ENCODE data around the gene TMEM95.

Gene TMEM95

GRCh38 chr17:7380855-7381683 is 26.1 kb downstream of the TMEM95 start, which contains the start of gene TNK1:
TNK1 (plus strand) TSS chr17:7381089; CDS start chr17:7382927, 1,838 bp downstream.
- no peak for DNase-seq

- no peak for DNase-seq
Observed at GRCh38 chr17:7382901-7383300, 27.9 kb downstream of the TMEM95 start.

GRCh38 chr17:7383371-7383741 is 28.4 kb downstream of the TMEM95 start:
- DNase-seq: no peak

- DNase-seq: no peak
Observed at GRCh38 chr17:7383742-7384488, 29.0 kb downstream of the TMEM95 start.

GRCh38 chr17:7384489-7385081 is 29.6 kb downstream of the TMEM95 start:
- no peak for DNase-seq

- no peak for DNase-seq
Observed at GRCh38 chr17:7388856-7389255, 33.9 kb downstream of the TMEM95 start.

- DNase-seq: no peak
Observed at GRCh38 chr17:7389924-7390910, 35.3 kb downstream of the TMEM95 start.

- no peak for DNase-seq
Observed at GRCh38 chr17:7391307-7391706, 36.4 kb downstream of the TMEM95 start.

GRCh38 chr17:7392696-7393612 is 38.0 kb downstream of the TMEM95 start:
- no peak for DNase-seq

- DNase-seq: no peak
Observed at GRCh38 chr17:7393613-7394451, 38.9 kb downstream of the TMEM95 start.

- DNase-seq: peak; percentile 76
Observed at GRCh38 chr17:7394452-7395191, 39.7 kb downstream of the TMEM95 start, which contains the start of gene PLSCR3. PLSCR3 (minus strand) TSS chr17:7394525; CDS start chr17:7394110, 415 bp downstream.

- no peak for DNase-seq
Observed at GRCh38 chr17:7396147-7396546, 41.2 kb downstream of the TMEM95 start.

GRCh38 chr17:7398612-7399011 is 43.7 kb downstream of the TMEM95 start:
- DNase-seq: no peak

- DNase-seq: no peak
Observed at GRCh38 chr17:7403043-7403726, 48.2 kb downstream of the TMEM95 start.

GRCh38 chr17:7403727-7403976 is 48.7 kb downstream of the TMEM95 start:
- DNase-seq: peak; percentile 63

- DNase-seq: peak; percentile 99
Observed at GRCh38 chr17:7403977-7404736, 49.2 kb downstream of the TMEM95 start, which contains the start of gene TMEM256. TMEM256 (minus strand) TSS chr17:7404097; CDS start chr17:7404084, 13 bp downstream.

GRCh38 chr17:7404737-7405349 is 49.9 kb downstream of the TMEM95 start:
- peak; percentile 32 for DNase-seq
